GM12878 (cell line): ENCODE measurements around the gene ATP6V0E2. TPM values are rescaled to one million over a fixed set of nuclear protein-coding genes. Genes with fewer than 3 reads are reported as not detected.
"Not testable (repeated sequence)": the region's sequence is repeated elsewhere in the genome, so short reads cannot be mapped to it uniquely, and the experiment has no call there.

Experiments
- ATAC-seq: fragments of 200-7000 bp; cut with Tn5 transposase; 3 replicates; pipeline ENCODE4 v1.9.1; 2020; ENCODE audit warnings: mild to moderate bottlenecking, moderate library complexity
- BruUV-seq: library from RNA; stranded (reverse); fragments of 400-500 nt; replicated peaks from 2 replicates; lab custom pipeline; 2021; lab: Mats Ljungman, UMichigan
- CTCF ChIA-PET: fragments of 300-600 bp; sonication (Branson Sonifier 250); formaldehyde crosslinking; extraction: SDS; loops from one replicate; lab custom pipeline; 2021; ENCODE audit warnings: inconsistent platforms; lab: Yijun Ruan, JAX
- POLR2A ChIA-PET: fragments of 350-600 bp; formaldehyde crosslinking; extraction: SDS; loops from one replicate; lab custom pipeline; 2021; ENCODE audit warnings: inconsistent platforms; lab: Charles Lee
- RAD21 ChIA-PET: fragments of 300-600 bp; sonication (Branson Sonifier 250); formaldehyde crosslinking; loops from one replicate; lab custom pipeline; 2023; ENCODE audit warnings: antibody characterized with exemption; ENCODE audit not compliant: unreplicated experiment; lab: Charles Lee
- SMC1A ChIA-PET: fragments of 300-600 bp; sonication (Branson Sonifier 250); formaldehyde crosslinking; loops from one replicate; lab custom pipeline; 2023; ENCODE audit not compliant: unreplicated experiment, uncharacterized antibody; lab: Charles Lee
- DNase-seq: peaks from one replicate; pipeline ENCODE4 v3.0.0-alpha.2; 2011; ENCODE audit warnings: low read depth, low spot score
- FAIRE-seq: peaks from 3 replicates; lab custom pipeline; 2011; peaks lifted over from hg19 to GRCh38; lab: Jason Lieb, UNC
- H2AFZ ChIP-seq: 2 replicates; pipeline ENCODE4 v1.6.0; 2011; ENCODE audit warnings: low read depth, low read length, control low read depth; ENCODE audit not compliant: control insufficient read depth
- H3K27ac ChIP-seq: 2 replicates; pipeline ENCODE4 v1.5.1; 2011; ENCODE audit warnings: control low read depth; ENCODE audit not compliant: control insufficient read depth, insufficient read depth
- H3K27me3 ChIP-seq, 2 experiments: replicated peaks in 1 of 2; 2 replicates each; pipeline versions ENCODE4 v1.6.0 to v1.6.1; 2011; ENCODE audit warnings: low read length in 1 of 2; ENCODE audit not compliant: control insufficient read depth in 2 of 2, insufficient read depth in 2 of 2
- H3K36me3 ChIP-seq, 2 experiments: 2 replicates each; pipeline ENCODE4 v1.5.1; 2011; ENCODE audit warnings: low read length in 1 of 2; ENCODE audit not compliant: control insufficient read depth in 2 of 2, insufficient read depth in 2 of 2
- H3K4me1 ChIP-seq: 2 replicates; pipeline ENCODE4 v1.6.1; 2011; ENCODE audit warnings: mild to moderate bottlenecking, low read length, moderate library complexity, mixed read lengths; ENCODE audit not compliant: control insufficient read depth, insufficient read depth
- H3K4me2 ChIP-seq: 2 replicates; pipeline ENCODE4 v1.6.0; 2011; ENCODE audit warnings: control low read depth; ENCODE audit not compliant: control insufficient read depth, insufficient read depth
- H3K4me3 ChIP-seq: fragments of 200-600 bp; sonication (generic); 2 replicates; pipeline ENCODE4 v1.5.1; 2016
- H3K79me2 ChIP-seq: 2 replicates; pipeline ENCODE4 v1.6.0; 2011; ENCODE audit warnings: low read length; ENCODE audit not compliant: control insufficient read depth, insufficient read depth
- H3K9ac ChIP-seq: 2 replicates; pipeline ENCODE4 v1.8.0; 2011; ENCODE audit warnings: low read length, control low read depth, mixed read lengths; ENCODE audit not compliant: control insufficient read depth, insufficient read depth
- H3K9me3 ChIP-seq: replicated peaks from 3 replicates; pipeline ENCODE4 v1.5.1; 2011; ENCODE audit warnings: mild to moderate bottlenecking, low read length; ENCODE audit not compliant: control insufficient read depth, insufficient read depth
- H4K20me1 ChIP-seq: 2 replicates; pipeline ENCODE4 v1.6.0; 2011; ENCODE audit not compliant: control insufficient read depth, insufficient read depth
- WGBS: methylation state at CpG from one replicate; pipeline ENCODE4 v1.1.6; 2016; ENCODE audit warnings: low lambda C conversion rate; ENCODE audit not compliant: insufficient replicate concordance, insufficient coverage; ENCODE audit errors: missing lambda C conversion rate; 5-methylcytosine and 5-hydroxymethylcytosine counted together
- in situ Hi-C: fragments of 300-500 bp; cut with MboI; formaldehyde crosslinking; loops from 9 replicates; pipeline ENCODE4 v1.14.3; 2018; ENCODE audit warnings: mixed read lengths
- intact Hi-C: fragments of 100-400 bp; cut with micrococcal nuclease; formaldehyde crosslinking; loops from one replicate; pipeline ENCODE4 v1.14.2; 2022; ENCODE audit not compliant: unreplicated experiment
- polyA plus RNA-seq, 11 experiments: library from polyadenylated mRNA; depleted of rRNA in 4 of 11; unstranded in 6 of 11; stranded (reverse) in 5 of 11; fragments of >200 nt; fragmentation: Nextera tagmentation in 4 of 11; fragmentation: Illumina TruSeq in 1 of 11; extraction: Ambion mirVana in 4 of 11; extraction: Trizol in 1 of 11; gene quantifications; 1 replicate in 1 of 11; 2 replicates in 10 of 11; pipeline versions ENCODE4 v1.2.1 to v1.2.3, GENCODE V29; 2011 to 2016; ENCODE audit warnings: inconsistent platforms in 2 of 11, missing spikeins in 2 of 11, low read depth in 1 of 11
- small RNA-seq: library from RNA; depleted of rRNA; stranded (forward); fragments of <200 nt; gene quantifications from one replicate; pipeline ENCODE3, GENCODE V24; 2014
- total RNA-seq, 4 experiments: library from RNA; depleted of rRNA in 3 of 4; stranded (reverse); fragments of >200 nt in 3 of 4; fragmentation: Illumina TruSeq in 1 of 4; extraction: Trizol in 1 of 4; gene quantifications; 2 replicates each; pipeline versions ENCODE4 v1.2.1 to v1.2.3, GENCODE V29; 2013 to 2021

The ATP6V0E2 gene
- total and polyA plus RNA-seq, 10 of the 15 experiments (the other 5 are each of a cell fraction or from before 2014, with no cell fraction given): 1.5 to 54.7 (median 27.6) TPM

DNA sequence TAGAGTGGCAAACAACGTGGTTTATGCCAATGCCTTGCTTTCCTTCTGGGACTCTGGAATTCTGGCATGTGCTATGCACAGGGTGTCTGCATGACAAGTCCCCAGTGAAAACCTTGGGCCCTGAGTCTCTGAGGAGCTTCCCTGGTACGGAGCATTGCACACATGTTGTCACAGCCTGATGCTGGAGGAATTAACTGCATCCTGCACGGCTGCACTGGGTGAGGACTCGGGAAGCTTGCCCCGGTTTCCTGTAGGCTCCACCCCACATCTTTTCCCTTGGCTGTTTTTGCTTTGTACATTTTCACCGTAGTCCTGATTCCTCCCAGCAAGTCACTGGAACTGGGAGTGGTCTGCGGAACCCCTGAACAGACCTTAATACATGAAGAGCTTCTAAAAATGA lies 52.6 kb downstream of the ATP6V0E2 start:
- H3K27me3 ChIP-seq, POLR2A ChIA-PET, SMC1A ChIA-PET, H3K36me3 ChIP-seq, H2AFZ ChIP-seq, H3K4me3 ChIP-seq, H3K79me2 ChIP-seq, BruUV-seq, H3K4me2 ChIP-seq, ATAC-seq, H3K9ac ChIP-seq, RAD21 ChIA-PET, H3K27ac ChIP-seq, H4K20me1 ChIP-seq, DNase-seq, H3K9me3 ChIP-seq, CTCF ChIA-PET, in situ Hi-C loops, FAIRE-seq, intact Hi-C loops, H3K4me1 ChIP-seq: not testable (repeated sequence)
- WGBS: 34% methylated on average over 7 of the region's 7 CpGs

Small RNA genes lying within 50 kb of the gene (small RNA-seq; reads per million reads assigned to genes)
- not detected for gene AC093458.1

Other genes starting within 250 kb of the ATP6V0E2 start
- gene ZNF467, start 100.4 kb upstream of the ATP6V0E2 start, total RNA-seq (2014; rRNA removed): not detected in 2 replicates
- gene ZNF467, start 100.4 kb upstream of the ATP6V0E2 start, total RNA-seq (2014; rRNA removed; fragmentation: Illumina TruSeq; extraction: Trizol): not detected in 2 replicates
- not detected in 2 replicates for gene ZNF467, start 100.4 kb upstream of the ATP6V0E2 start, total RNA-seq (2021)
- not detected in 2 replicates for gene ZNF467, start 100.4 kb upstream of the ATP6V0E2 start, polyA plus RNA-seq (2011; rRNA removed)
- not detected in 2 replicates for gene ZNF467, start 100.4 kb upstream of the ATP6V0E2 start, polyA plus RNA-seq (2014; fragmentation: Illumina TruSeq; extraction: Trizol)
- gene ZNF467, start 100.4 kb upstream of the ATP6V0E2 start, polyA plus RNA-seq (2014; fragmentation: Nextera tagmentation; extraction: Ambion mirVana): not detected
- 0.04 TPM in 1 of 2 replicates, not detected in the other for gene ZNF467, start 100.4 kb upstream of the ATP6V0E2 start, polyA plus RNA-seq (2014; rRNA removed)
- not detected for gene ZNF467, start 100.4 kb upstream of the ATP6V0E2 start, polyA plus RNA-seq (2016; fragmentation: Nextera tagmentation; extraction: Ambion mirVana)
- gene ZNF862, start 35.6 kb upstream of the ATP6V0E2 start, total RNA-seq (2014; rRNA removed): 3.2 and 3.6 TPM in 2 replicates
- gene ZNF862, start 35.6 kb upstream of the ATP6V0E2 start, total RNA-seq (2014; rRNA removed; fragmentation: Illumina TruSeq; extraction: Trizol): 3.3 and 4.0 TPM in 2 replicates
- gene ZNF862, start 35.6 kb upstream of the ATP6V0E2 start, total RNA-seq (2021): 6.3 and 7.8 TPM in 2 replicates
- gene ZNF862, start 35.6 kb upstream of the ATP6V0E2 start, polyA plus RNA-seq (2011; rRNA removed): 7.1 and 7.7 TPM in 2 replicates
- gene ZNF862, start 35.6 kb upstream of the ATP6V0E2 start, polyA plus RNA-seq (2014; fragmentation: Illumina TruSeq; extraction: Trizol): 4.3 and 5.9 TPM in 2 replicates
- 1 to 10 TPM in 1 of 2 experiments, under 1 TPM in 1; 0.49 to 1.3 TPM for gene ZNF862, start 35.6 kb upstream of the ATP6V0E2 start, polyA plus RNA-seq (2014; fragmentation: Nextera tagmentation; extraction: Ambion mirVana)
- 4.6 and 5.7 TPM in 2 replicates for gene ZNF862, start 35.6 kb upstream of the ATP6V0E2 start, polyA plus RNA-seq (2014; rRNA removed)
- gene ZNF862, start 35.6 kb upstream of the ATP6V0E2 start, polyA plus RNA-seq (2016; fragmentation: Nextera tagmentation; extraction: Ambion mirVana): 1 to 10 TPM; 2.5 to 2.7 TPM